Endometrium (tissue), 2 donors: ENCODE measurements around the gene ADGRF1.
A peak's percentile ranks its signal among the peaks of the same experiment; 100 is the strongest.
"Not testable (repeated sequence)": the region's sequence is repeated elsewhere in the genome, so short reads cannot be mapped to it uniquely, and the experiment has no call there.

Source experiments
- FAIRE-seq: peaks from 2 replicates; lab custom pipeline; 2012; peaks lifted over from hg19 to GRCh38; lab: Jason Lieb, UNC
- donor health status: control.
- donor health status: control.

Gene ADGRF1

GRCh38 chr6:47042275-47042791 lies at the start of gene ADGRF1:
Gene ADGRF1, minus strand, starts transcription at chr6:47042332. Its CDS starts 13,271 bp downstream, at chr6:47029061.
- FAIRE-seq, result no peak

DNA sequence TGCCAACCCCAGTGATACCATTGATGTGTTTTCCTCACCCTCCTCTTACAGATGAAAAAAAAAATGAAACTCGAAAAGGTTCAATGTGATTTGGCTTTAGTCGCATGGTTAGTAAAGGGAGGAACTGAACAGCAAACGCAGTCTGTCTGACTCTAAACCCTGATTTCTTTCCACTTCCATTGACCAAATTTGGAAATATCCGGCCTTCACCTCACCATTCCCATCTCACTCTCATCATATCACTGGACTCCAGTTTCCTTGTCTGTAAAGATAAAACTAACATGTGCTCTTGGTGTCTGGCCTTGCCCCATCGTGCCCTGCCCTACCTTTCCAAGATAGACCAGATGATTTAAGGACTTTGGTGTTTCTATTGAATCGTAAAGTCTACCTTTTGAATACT lies 48.7 kb upstream of the ADGRF1 start:
- FAIRE-seq, result no peak

GRCh38 chr6:47089473-47089872 lies 47.3 kb upstream of the ADGRF1 start:
- FAIRE-seq, result not testable (repeated sequence)

DNA sequence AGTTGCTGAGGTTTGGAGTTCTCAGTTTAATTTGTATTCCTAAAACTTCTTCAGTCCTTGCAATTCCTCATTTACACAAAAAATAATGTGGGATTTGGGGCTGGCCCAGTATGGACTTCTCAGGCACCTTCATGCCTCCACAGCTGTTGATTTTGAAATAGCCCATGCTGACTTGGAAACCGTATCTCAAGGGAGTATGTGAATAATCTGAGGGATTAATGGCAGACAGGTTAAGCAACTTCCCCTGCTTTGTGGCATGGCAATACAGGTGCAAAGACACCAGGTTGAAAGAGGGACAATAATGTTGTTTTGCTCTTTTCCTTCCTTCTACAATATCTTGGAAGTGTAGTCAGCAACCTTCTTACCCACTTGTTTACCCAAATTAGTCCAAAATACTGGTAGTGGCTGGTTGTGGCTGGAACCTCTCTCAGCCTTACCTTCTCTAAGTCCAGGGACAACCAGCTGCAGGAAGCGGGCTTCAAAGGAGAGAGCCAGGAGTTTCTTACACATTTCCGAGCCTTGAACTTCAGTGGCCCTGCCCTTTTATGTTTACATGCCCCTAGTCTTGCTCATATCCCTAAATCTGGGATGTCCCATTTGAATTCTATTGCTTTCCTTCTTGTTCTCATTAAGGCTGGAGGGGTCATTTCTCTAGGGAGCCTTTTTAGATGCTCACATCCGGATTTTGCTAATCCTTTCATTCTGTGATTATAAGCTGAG lies 44.1 kb upstream of the ADGRF1 start:
- no peak for FAIRE-seq

- FAIRE-seq, result no peak
Observed at GRCh38 chr6:47084610-47085009, 42.5 kb upstream of the ADGRF1 start.

DNA sequence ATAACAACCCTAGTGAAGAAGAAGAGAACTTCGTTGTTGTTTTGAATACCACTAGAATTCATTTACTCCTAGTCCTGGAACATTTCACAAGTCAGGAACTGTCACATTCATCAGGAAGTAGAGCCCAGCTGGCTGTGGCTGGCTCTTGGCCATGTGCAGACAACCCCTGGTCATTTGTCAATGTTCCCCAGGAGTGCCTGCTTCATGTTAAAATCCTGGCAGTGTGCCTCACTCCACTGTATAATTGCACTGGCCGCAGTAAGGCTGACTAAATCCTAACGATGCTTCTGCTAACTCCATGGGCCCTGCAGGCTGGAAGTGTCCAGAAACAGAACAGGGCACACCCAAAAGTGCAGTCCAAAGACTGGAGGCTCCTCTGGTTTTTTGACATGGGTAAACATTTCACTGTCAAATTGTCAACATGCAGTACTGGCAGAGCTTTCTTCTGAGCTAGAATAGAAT lies 41.5 kb upstream of the ADGRF1 start:
- peak; percentile 98 for FAIRE-seq

DNA sequence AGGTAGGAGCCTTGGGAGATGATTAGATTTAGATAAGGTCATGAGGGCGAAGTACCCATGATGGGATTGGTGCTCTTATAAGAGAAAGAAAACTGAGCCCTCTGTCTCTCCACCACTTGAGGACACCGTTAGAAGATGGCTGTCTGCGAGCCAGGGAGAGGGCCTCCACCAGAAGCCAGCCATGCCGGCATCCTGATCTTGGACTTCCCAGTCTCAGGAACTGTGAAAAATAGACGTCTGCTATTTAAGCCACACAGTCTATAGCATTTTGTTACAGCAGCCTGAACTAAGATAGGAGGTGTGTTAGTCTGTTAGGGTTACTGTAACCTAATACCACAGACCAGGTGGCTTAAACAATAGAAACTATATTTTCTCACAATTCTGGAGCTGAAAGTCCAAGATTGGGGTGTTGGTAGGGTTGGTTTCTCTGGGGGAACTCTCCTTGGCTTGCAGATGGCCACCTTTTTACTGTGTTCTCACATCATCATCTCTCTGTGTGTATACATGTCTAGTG lies 38.0 kb upstream of the ADGRF1 start:
- FAIRE-seq, result no peak

DNA sequence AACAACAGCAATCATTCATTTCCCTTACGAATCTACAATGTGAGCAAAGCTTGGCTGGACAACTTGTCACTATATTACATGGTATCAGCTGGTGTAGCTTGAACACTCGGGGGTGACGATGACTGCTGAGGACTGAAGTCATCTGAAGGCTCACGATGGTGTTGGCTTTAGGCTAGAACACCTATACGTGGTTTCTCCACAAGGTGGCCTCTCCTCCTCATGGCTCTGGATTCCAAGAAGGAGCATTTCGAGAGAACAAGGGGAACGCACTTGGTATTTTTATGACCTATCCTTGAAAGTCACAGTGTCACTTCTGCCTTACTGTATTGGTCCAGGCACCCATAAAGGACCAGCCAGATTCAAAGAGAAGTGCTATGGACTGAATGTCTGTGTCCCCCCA lies 37.5 kb upstream of the ADGRF1 start:
- FAIRE-seq, result no peak

GRCh38 chr6:47078991-47079390 lies 36.9 kb upstream of the ADGRF1 start:
- no peak for FAIRE-seq

DNA sequence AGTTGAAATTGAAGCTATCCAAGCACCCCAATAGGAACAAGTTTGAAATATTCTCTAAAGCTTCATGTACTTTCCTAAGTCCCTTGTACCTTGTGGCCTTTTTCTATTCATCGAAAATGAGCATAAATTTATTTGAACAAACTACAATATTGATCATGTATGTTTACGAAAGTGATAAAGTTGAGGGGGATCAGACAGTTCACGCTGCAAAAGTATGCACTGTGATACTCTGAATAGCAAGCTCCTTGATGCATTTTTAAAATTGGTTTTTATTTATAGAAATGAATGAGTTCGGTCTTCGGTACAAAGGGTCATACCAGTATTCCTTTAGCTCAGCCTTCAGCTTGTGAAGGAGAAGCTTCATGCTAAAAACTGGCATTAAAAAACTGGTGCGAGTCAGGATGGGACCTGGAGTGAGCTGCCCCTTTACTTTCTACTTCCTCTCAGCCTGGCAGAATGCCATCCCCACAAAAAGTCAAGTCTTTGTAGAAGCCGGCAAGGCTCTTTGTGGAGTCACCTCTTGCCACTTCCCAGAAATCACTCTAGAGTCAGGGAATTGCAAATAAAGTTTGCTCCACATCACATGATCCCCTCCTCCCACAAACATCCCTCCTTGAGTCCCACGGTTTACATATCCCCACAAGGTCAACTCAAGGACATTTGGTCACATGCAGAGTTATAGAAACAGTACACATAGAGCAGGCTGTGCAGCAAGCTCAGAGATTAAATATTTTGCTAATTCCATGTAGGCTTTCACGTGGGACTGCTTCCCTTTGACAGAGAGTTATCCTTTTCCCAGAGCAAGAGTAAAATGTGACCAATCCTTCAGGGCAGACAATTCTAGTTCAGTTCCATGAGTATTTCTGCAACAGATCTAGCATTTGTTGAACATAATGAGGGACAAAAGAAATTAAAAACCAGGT lies 34.6 kb upstream of the ADGRF1 start:
- peak; percentile 54 for FAIRE-seq

- no peak for FAIRE-seq
Observed at GRCh38 chr6:47075741-47076421, 33.7 kb upstream of the ADGRF1 start.

GRCh38 chr6:47075168-47075567 lies 33.0 kb upstream of the ADGRF1 start:
- no peak for FAIRE-seq

- FAIRE-seq, result no peak
Observed at GRCh38 chr6:47073125-47074110, 31.3 kb upstream of the ADGRF1 start.

DNA sequence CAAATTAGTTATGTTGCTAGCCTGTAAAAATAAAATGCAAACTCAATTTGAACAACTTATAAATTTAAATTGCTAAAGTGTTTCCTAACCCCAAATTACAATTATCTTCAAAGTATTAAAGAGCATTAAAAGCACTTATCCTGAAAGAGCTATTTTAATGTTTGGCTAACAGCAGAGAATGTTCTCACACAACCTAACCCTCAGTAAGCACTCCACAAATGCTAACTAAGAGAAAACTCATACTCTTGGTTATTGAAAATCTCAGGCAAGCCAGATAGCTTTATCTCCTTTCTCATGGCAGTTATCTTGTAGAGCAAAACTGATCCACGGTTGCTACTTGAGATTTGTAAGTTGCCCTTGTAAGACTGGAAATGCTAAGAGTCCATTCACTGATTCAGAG lies 30.5 kb upstream of the ADGRF1 start:
- FAIRE-seq, result no peak

- FAIRE-seq, result no peak
Observed at GRCh38 chr6:47071681-47072080, 29.5 kb upstream of the ADGRF1 start.

- no peak for FAIRE-seq
Observed at GRCh38 chr6:47070461-47070860, 28.3 kb upstream of the ADGRF1 start.

GRCh38 chr6:47069156-47069555 lies 27.0 kb upstream of the ADGRF1 start:
- FAIRE-seq, result no peak

DNA sequence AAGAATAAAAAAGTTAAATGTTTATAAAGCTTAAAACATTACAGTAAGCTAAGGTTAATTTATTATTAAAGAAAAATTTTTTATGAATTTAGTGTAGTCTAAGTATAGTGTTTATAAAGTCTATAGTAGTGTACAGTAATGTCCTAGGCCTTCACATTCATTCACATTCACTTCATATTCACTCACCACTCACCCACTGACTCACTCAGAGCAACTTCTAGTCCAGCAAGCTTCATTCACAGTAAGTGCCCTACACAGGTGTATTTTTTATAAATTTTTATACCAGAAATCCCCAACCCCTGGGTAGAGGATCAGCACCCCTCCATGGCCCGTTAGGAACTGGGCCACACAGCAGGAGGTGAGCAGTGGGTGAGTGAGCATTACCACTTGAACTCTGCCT lies 24.3 kb upstream of the ADGRF1 start:
- no peak for FAIRE-seq

DNA sequence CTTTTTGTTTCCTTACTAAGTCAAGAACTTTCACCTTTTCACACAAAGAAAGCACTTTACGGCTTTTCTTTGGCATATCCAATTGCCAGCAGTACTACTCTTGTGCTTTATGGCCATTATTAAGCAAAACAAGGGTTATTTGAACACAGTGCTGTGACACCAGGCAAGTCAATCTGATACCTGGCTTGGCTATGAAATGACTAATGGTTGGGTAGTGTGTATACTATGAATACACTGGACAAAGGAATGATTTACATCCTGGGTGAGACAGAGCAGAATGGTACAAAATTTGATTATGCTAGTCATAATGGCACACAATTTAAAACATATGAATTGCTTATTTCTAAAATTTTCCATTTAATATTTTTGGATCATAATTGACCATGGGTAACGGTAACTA lies 22.1 kb upstream of the ADGRF1 start:
- FAIRE-seq, result no peak

- no peak for FAIRE-seq
Observed at GRCh38 chr6:47062346-47062745, 20.2 kb upstream of the ADGRF1 start.
